GM23338 (cell line): Measurements from ENCODE around the gene RFC3. TPM values are rescaled to one million over a fixed set of nuclear protein-coding genes. Genes with fewer than 3 reads are reported as not detected.

Source experiments
- ATAC-seq: fragments of 200-7000 bp; cut with Tn5 transposase; 3 replicates; pipeline ENCODE4 v1.9.1; 2020
- DNase-seq: peaks from one replicate; pipeline ENCODE4 v3.0.0-alpha.2; 2015; ENCODE audit warnings: low spot score
- H2AFZ ChIP-seq: fragments of 200-600 bp; sonication (generic); 2 replicates; pipeline ENCODE4 v1.8.0; 2016; ENCODE audit warnings: antibody characterized with exemption, mild to moderate bottlenecking, moderate library complexity
- H3F3A ChIP-seq: fragments of 200-600 bp; sonication (generic); replicated peaks from 2 replicates; pipeline ENCODE4 v1.8.0; 2017; ENCODE audit warnings: antibody characterized with exemption, mixed run types, low read depth
- H3K27ac ChIP-seq: fragments of 200-600 bp; sonication (generic); 2 replicates; pipeline ENCODE4 v1.6.1; 2016; ENCODE audit warnings: low read depth
- H3K27me3 ChIP-seq: fragments of 200-600 bp; sonication (generic); 2 replicates; pipeline ENCODE4 v1.8.0; 2016; ENCODE audit warnings: mild to moderate bottlenecking, mixed run types, moderate library complexity; ENCODE audit not compliant: insufficient read depth
- H3K36me3 ChIP-seq: fragments of 200-600 bp; sonication (generic); 2 replicates; pipeline ENCODE4 v1.8.0; 2016; ENCODE audit warnings: mild to moderate bottlenecking; ENCODE audit not compliant: insufficient read depth
- H3K4me1 ChIP-seq: fragments of 200-600 bp; sonication (generic); 2 replicates; pipeline ENCODE4 v1.8.0; 2016; ENCODE audit warnings: mild to moderate bottlenecking, moderate library complexity; ENCODE audit not compliant: insufficient read depth
- H3K4me2 ChIP-seq: fragments of 200-600 bp; sonication (generic); 2 replicates; pipeline ENCODE4 v1.7.1; 2017; ENCODE audit warnings: mixed run types
- H3K4me3 ChIP-seq: fragments of 200-600 bp; sonication (generic); 2 replicates; pipeline ENCODE4 v1.6.1; 2016; ENCODE audit warnings: mixed run types
- H3K79me2 ChIP-seq: fragments of 200-600 bp; sonication (generic); replicated peaks from 2 replicates; pipeline ENCODE4 v1.8.0; 2017; ENCODE audit warnings: mild to moderate bottlenecking; ENCODE audit not compliant: insufficient read depth
- H3K9me2 ChIP-seq: fragments of 200-600 bp; sonication (generic); 2 replicates; pipeline ENCODE4 v1.8.0; 2017; ENCODE audit not compliant: insufficient read depth
- H4K20me1 ChIP-seq: fragments of 200-600 bp; sonication (generic); replicated peaks from 2 replicates; pipeline ENCODE4 v1.8.0; 2017; ENCODE audit warnings: mild to moderate bottlenecking; ENCODE audit not compliant: insufficient read depth
- H3K27ac Mint-ChIP-seq: 2 replicates; pipeline ENCODE4 v1.8.0; 2020; ENCODE audit warnings: inconsistent platforms, mild to moderate bottlenecking, moderate library complexity, mixed read lengths
- H3K27me3 Mint-ChIP-seq: 3 replicates; pipeline ENCODE4 v1.8.0; 2022; ENCODE audit warnings: low read depth, mild to moderate bottlenecking, moderate library complexity, mixed read lengths, inconsistent platforms; ENCODE audit not compliant: insufficient read depth, poor library complexity
- H3K36me3 Mint-ChIP-seq: 3 replicates; pipeline ENCODE4 v1.8.0; 2021; ENCODE audit warnings: low read depth, mild to moderate bottlenecking, inconsistent platforms, moderate library complexity, mixed read lengths
- H3K4me1 Mint-ChIP-seq: 3 replicates; pipeline ENCODE4 v1.8.0; 2020; ENCODE audit warnings: mild to moderate bottlenecking, inconsistent platforms, mixed read lengths
- H3K4me3 Mint-ChIP-seq: 3 replicates; pipeline ENCODE4 v1.8.0; 2021; ENCODE audit warnings: moderate library complexity, mild to moderate bottlenecking, inconsistent platforms, mixed read lengths
- H3K9me3 Mint-ChIP-seq: 3 replicates; pipeline ENCODE4 v1.8.0; 2020; ENCODE audit warnings: moderate library complexity, mild to moderate bottlenecking, inconsistent platforms, mixed read lengths
- CREB1 ChIP-seq: fragments of 250-450 bp; sonication (Bioruptor Pico); IDR thresholded peaks from 2 replicates; pipeline ENCODE4 v1.5.0; 2020; ENCODE audit warnings: low read depth, mild to moderate bottlenecking, moderate library complexity
- CTCF ChIP-seq, 2 experiments: fragments of 200-600 bp in 1 of 2; sonication (generic) in 1 of 2; conservative IDR thresholded peaks; 2 replicates each; pipeline versions ENCODE4 v1.5.1 to v1.6.1; 2016 to 2017; ENCODE audit warnings: antibody characterized with exemption in 2 of 2, low read depth in 2 of 2, mild to moderate bottlenecking in 2 of 2, moderate library complexity in 1 of 2
- EZH2 ChIP-seq: fragments of 200-600 bp; sonication (generic); IDR thresholded peaks from one replicate; pipeline ENCODE4 v1.8.0; 2017; ENCODE audit warnings: antibody characterized with exemption, mild to moderate bottlenecking, low read depth; ENCODE audit not compliant: unreplicated experiment
- EZH2phosphoT487 ChIP-seq: fragments of 200-600 bp; sonication (generic); IDR thresholded peaks from one replicate; pipeline ENCODE4 v1.8.1; 2018; ENCODE audit warnings: antibody characterized with exemption; ENCODE audit not compliant: unreplicated experiment
- JUNB ChIP-seq: IDR thresholded peaks from one replicate; pipeline ENCODE4 v1.6.1; 2016; ENCODE audit warnings: antibody characterized with exemption; ENCODE audit not compliant: unreplicated experiment
- NANOG ChIP-seq: IDR thresholded peaks from 2 replicates; pipeline ENCODE4 v1.6.1; 2016; ENCODE audit warnings: antibody characterized with exemption, borderline replicate concordance
- POLR2AphosphoS5 ChIP-seq: IDR thresholded peaks from 2 replicates; pipeline ENCODE4 v1.6.1; 2016; ENCODE audit warnings: antibody characterized with exemption, low read depth
- STAT1 ChIP-seq: IDR thresholded peaks from one replicate; pipeline ENCODE4 v1.6.1; 2016; ENCODE audit warnings: antibody characterized with exemption; ENCODE audit not compliant: unreplicated experiment
- ZNF114 ChIP-seq: fragments of 250-450 bp; sonication (Bioruptor Pico); IDR thresholded peaks from 2 replicates; pipeline ENCODE4 v1.5.0; 2020; ENCODE audit warnings: mild to moderate bottlenecking, moderate library complexity
- ZNF331 ChIP-seq: fragments of 250-450 bp; sonication (Bioruptor Pico); IDR thresholded peaks from 2 replicates; pipeline ENCODE4 v1.5.0; 2020; ENCODE audit warnings: low read depth, mild to moderate bottlenecking, moderate library complexity
- ZNF462 ChIP-seq: fragments of 250-450 bp; sonication (Bioruptor Pico); IDR thresholded peaks from 2 replicates; pipeline ENCODE4 v1.5.0; 2020; ENCODE audit warnings: mild to moderate bottlenecking, moderate library complexity
- polyA plus RNA-seq: library from polyadenylated mRNA; unstranded; fragments of >200 nt; fragmentation: Nextera tagmentation; extraction: Ambion mirVana; gene quantifications from 2 replicates; pipeline ENCODE4 v1.2.1, GENCODE V29; 2016
- total RNA-seq: library from RNA; depleted of rRNA; stranded (reverse); fragments of >200 nt; shearing (Covaris generic); gene quantifications from 2 replicates; pipeline ENCODE4 v1.2.3, GENCODE V29; 2014
- TF ChIP-seq, protein P1 (sequence below): IDR thresholded peaks from 2 replicates; pipeline ENCODE4 v1.6.1; 2016; ENCODE audit warnings: antibody characterized with exemption
- TF ChIP-seq, protein P2 (sequence below): IDR thresholded peaks from one replicate; pipeline ENCODE4 v1.6.1; 2018; ENCODE audit warnings: antibody characterized with exemption; ENCODE audit not compliant: unreplicated experiment

RFC3 gene
- total and polyA plus RNA-seq, 2 experiments from 2014 or later: 48.7 to 75.5 TPM

- Histone ChIP-seq H4K20me1 (no peaks in the 10 kb centered on the region; the same call in 1 of the 2 replicates), H3K4me1 (no peaks in the 10 kb centered on the region), H3K4me2 (no peak overlapping the region), H3K4me3 (no peak overlapping the region), H3K79me2 (no peaks in the 10 kb centered on the region), H3K36me3 (peaks cover 3% of the 10 kb centered on the region; the same call in 1 of the 2 replicates), H3K9me2 (no peaks in the 10 kb centered on the region), H3K27me3 (no peaks in the 10 kb centered on the region), H3K27ac (no peak overlapping the region), H3F3A (no peaks in the 10 kb centered on the region), H2AFZ (no peak overlapping the region)
- no peak overlapping the region for H3K4me3 Mint-ChIP-seq
- TF ChIP-seq ZNF331 (CRISPR knock-in tag): no peak
- no peak for TF ChIP-seq POLR2AphosphoS5
- no peak for TF ChIP-seq NANOG
- TF ChIP-seq CREB1: no peak
- TF ChIP-seq, protein P1, sequence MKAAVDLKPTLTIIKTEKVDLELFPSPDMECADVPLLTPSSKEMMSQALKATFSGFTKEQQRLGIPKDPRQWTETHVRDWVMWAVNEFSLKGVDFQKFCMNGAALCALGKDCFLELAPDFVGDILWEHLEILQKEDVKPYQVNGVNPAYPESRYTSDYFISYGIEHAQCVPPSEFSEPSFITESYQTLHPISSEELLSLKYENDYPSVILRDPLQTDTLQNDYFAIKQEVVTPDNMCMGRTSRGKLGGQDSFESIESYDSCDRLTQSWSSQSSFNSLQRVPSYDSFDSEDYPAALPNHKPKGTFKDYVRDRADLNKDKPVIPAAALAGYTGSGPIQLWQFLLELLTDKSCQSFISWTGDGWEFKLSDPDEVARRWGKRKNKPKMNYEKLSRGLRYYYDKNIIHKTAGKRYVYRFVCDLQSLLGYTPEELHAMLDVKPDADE: no peak
- TF ChIP-seq EZH2phosphoT487: no peak
- TF ChIP-seq, protein P2, sequence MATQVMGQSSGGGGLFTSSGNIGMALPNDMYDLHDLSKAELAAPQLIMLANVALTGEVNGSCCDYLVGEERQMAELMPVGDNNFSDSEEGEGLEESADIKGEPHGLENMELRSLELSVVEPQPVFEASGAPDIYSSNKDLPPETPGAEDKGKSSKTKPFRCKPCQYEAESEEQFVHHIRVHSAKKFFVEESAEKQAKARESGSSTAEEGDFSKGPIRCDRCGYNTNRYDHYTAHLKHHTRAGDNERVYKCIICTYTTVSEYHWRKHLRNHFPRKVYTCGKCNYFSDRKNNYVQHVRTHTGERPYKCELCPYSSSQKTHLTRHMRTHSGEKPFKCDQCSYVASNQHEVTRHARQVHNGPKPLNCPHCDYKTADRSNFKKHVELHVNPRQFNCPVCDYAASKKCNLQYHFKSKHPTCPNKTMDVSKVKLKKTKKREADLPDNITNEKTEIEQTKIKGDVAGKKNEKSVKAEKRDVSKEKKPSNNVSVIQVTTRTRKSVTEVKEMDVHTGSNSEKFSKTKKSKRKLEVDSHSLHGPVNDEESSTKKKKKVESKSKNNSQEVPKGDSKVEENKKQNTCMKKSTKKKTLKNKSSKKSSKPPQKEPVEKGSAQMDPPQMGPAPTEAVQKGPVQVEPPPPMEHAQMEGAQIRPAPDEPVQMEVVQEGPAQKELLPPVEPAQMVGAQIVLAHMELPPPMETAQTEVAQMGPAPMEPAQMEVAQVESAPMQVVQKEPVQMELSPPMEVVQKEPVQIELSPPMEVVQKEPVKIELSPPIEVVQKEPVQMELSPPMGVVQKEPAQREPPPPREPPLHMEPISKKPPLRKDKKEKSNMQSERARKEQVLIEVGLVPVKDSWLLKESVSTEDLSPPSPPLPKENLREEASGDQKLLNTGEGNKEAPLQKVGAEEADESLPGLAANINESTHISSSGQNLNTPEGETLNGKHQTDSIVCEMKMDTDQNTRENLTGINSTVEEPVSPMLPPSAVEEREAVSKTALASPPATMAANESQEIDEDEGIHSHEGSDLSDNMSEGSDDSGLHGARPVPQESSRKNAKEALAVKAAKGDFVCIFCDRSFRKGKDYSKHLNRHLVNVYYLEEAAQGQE: no peak
- TF ChIP-seq STAT1: no peak
- no peak for TF ChIP-seq EZH2
- TF ChIP-seq ZNF462 (CRISPR knock-in tag): no peak
- no peak for TF ChIP-seq JUNB
- TF ChIP-seq CTCF (conservative IDR thresholded peaks at IDR 0.05; ENCODE audit: low read depth in 2 of 2): no peak
- no peak for TF ChIP-seq ZNF114 (CRISPR knock-in tag)
- H3K9me3 Mint-ChIP-seq: no peaks in the 10 kb centered on the region
- DNase-seq: no peak
- ATAC-seq: no peak
- H3K27me3 Mint-ChIP-seq: peaks cover 2% of the 10 kb centered on the region
- no peak overlapping the region for H3K27ac Mint-ChIP-seq
- H3K36me3 Mint-ChIP-seq: peaks cover 27% of the 10 kb centered on the region
- no peaks in the 10 kb centered on the region for H3K4me1 Mint-ChIP-seq
These were observed 24.3 kb downstream of the RFC3 start for GRCh38 chr13:33842207-33842606.
